ENCODE data around the gene ATP2B2. TPM values are rescaled to one million over a fixed set of nuclear protein-coding genes. Genes with fewer than 3 reads are reported as not detected.

The ATP2B2 gene
- total RNA-seq, 1 donor from 2014 or later = 0.42 TPM

- Mint-ChIP-seq H3K4me3 (no peak overlapping the region), H3K9me3 (peaks cover 6% of the 10 kb centered on the region)
These were observed 139.6 kb downstream of the ATP2B2 start for GRCh38 chr3:10365791-10366190.

GRCh38 chr3:10365316-10365715, 140.1 kb downstream of the ATP2B2 start:
- TF ChIP-seq CTCF (conservative IDR thresholded peaks at IDR 0.05) = no peak
- H3K4me3 Mint-ChIP-seq = no peak overlapping the region
- DNase-seq (ENCODE audit: low read depth, low spot score) = no peak
- H3K4me1 Mint-ChIP-seq = peaks cover 6% of the 10 kb centered on the region
- H3K27ac Mint-ChIP-seq (ENCODE audit: unreplicated experiment) = no peak overlapping the region
- H3K9me3 Mint-ChIP-seq = peaks cover 6% of the 10 kb centered on the region
- H3K27me3 Mint-ChIP-seq (ENCODE audit: low read depth) = peaks cover 16% of the 10 kb centered on the region
- H3K36me3 Mint-ChIP-seq (ENCODE audit: low read depth) = no peaks in the 10 kb centered on the region

More at GRCh38 chr3:10365791-10366190, 139.6 kb downstream of the ATP2B2 start:
- Mint-ChIP-seq H3K27me3 (ENCODE audit: low read depth) (peaks cover 15% of the 10 kb centered on the region), H3K27ac (ENCODE audit: unreplicated experiment) (no peak overlapping the region), H3K4me1 (peaks cover 6% of the 10 kb centered on the region), H3K36me3 (ENCODE audit: low read depth) (no peaks in the 10 kb centered on the region)
- no peak for DNase-seq (ENCODE audit: low read depth, low spot score)
- TF ChIP-seq CTCF (conservative IDR thresholded peaks at IDR 0.05) = no peak

- TF ChIP-seq CTCF (conservative IDR thresholded peaks at IDR 0.05) = no peak
- Mint-ChIP-seq H3K9me3 (peaks cover 6% of the 10 kb centered on the region), H3K4me3 (no peak overlapping the region), H3K4me1 (peaks cover 6% of the 10 kb centered on the region), H3K27me3 (ENCODE audit: low read depth) (peaks cover 16% of the 10 kb centered on the region), H3K27ac (ENCODE audit: unreplicated experiment) (no peak overlapping the region), H3K36me3 (ENCODE audit: low read depth) (no peaks in the 10 kb centered on the region)
- DNase-seq (ENCODE audit: low read depth, low spot score) = no peak
These were observed 140.6 kb downstream of the ATP2B2 start for GRCh38 chr3:10364806-10365205.

GRCh38 chr3:10363935-10364334, 141.5 kb downstream of the ATP2B2 start:
- H3K36me3 Mint-ChIP-seq (ENCODE audit: low read depth) = no peaks in the 10 kb centered on the region
- H3K4me3 Mint-ChIP-seq = no peak overlapping the region
- H3K4me1 Mint-ChIP-seq = peaks cover 6% of the 10 kb centered on the region
- H3K27me3 Mint-ChIP-seq (ENCODE audit: low read depth) = peaks cover 13% of the 10 kb centered on the region
- no peak for TF ChIP-seq CTCF (conservative IDR thresholded peaks at IDR 0.05)
- peaks cover 6% of the 10 kb centered on the region for H3K9me3 Mint-ChIP-seq
- no peak for DNase-seq (ENCODE audit: low read depth, low spot score)
- H3K27ac Mint-ChIP-seq (ENCODE audit: unreplicated experiment) = no peak overlapping the region

- peaks cover 3% of the 10 kb centered on the region for H3K9me3 Mint-ChIP-seq
- peaks cover 8% of the 10 kb centered on the region for H3K27me3 Mint-ChIP-seq (ENCODE audit: low read depth)
- H3K4me3 Mint-ChIP-seq = no peak overlapping the region
- peaks cover 2% of the 10 kb centered on the region for H3K4me1 Mint-ChIP-seq
- H3K27ac Mint-ChIP-seq (ENCODE audit: unreplicated experiment) = no peak overlapping the region
- DNase-seq (ENCODE audit: low read depth, low spot score) = no peak
- no peak for TF ChIP-seq CTCF (conservative IDR thresholded peaks at IDR 0.05)
- H3K36me3 Mint-ChIP-seq (ENCODE audit: low read depth) = no peaks in the 10 kb centered on the region
These were observed 144.0 kb downstream of the ATP2B2 start for GRCh38 chr3:10361375-10361774.

GRCh38 chr3:10360478-10360877, 144.9 kb downstream of the ATP2B2 start:
- DNase-seq (ENCODE audit: low read depth, low spot score) = no peak
- peaks cover 1% of the 10 kb centered on the region for H3K9me3 Mint-ChIP-seq
- no peaks in the 10 kb centered on the region for H3K36me3 Mint-ChIP-seq (ENCODE audit: low read depth)
- TF ChIP-seq CTCF (conservative IDR thresholded peaks at IDR 0.05) = no peak
- H3K27me3 Mint-ChIP-seq (ENCODE audit: low read depth) = peaks cover 8% of the 10 kb centered on the region
- H3K27ac Mint-ChIP-seq (ENCODE audit: unreplicated experiment) = no peak overlapping the region
- no peak overlapping the region for H3K4me3 Mint-ChIP-seq
- H3K4me1 Mint-ChIP-seq = no peaks in the 10 kb centered on the region

Measured in neural crest cell (in vitro differentiated cells).